Right atrium auricular region (tissue), 2 donors: ENCODE measurements around the gene CAPNS1. TPM values are rescaled to one million over a fixed set of nuclear protein-coding genes. Genes with fewer than 3 reads are reported as not detected.
"Not testable (repeated sequence)": the region's sequence is repeated elsewhere in the genome, so short reads cannot be mapped to it uniquely, and the experiment has no call there.

Experiments used
- DNase-seq: peaks from one replicate; pipeline ENCODE4 v3.0.0-alpha.2; 2019; ENCODE audit warnings: low spot score
- H3K27ac ChIP-seq, 2 donors: fragments of 200-600 bp; sonication (generic); 1 replicate in 1 of 2; 2 replicates in 1 of 2; pipeline ENCODE4 v1.5.1; 2016 to 2019
- H3K27me3 ChIP-seq, 2 donors: fragments of 200-600 bp; sonication (generic); one replicate each; pipeline versions ENCODE4 v1.5.1 to v1.6.0; 2017 to 2019
- H3K36me3 ChIP-seq: fragments of 200-600 bp; sonication (generic); one replicate; pipeline ENCODE4 v1.5.1; 2016
- H3K4me1 ChIP-seq, 2 donors: fragments of 200-600 bp; sonication (generic); one replicate each; pipeline versions ENCODE4 v1.5.1 to v1.6.0; 2017 to 2019
- H3K4me3 ChIP-seq, 2 donors: fragments of 200-600 bp; sonication (generic); 1 replicate in 1 of 2; 2 replicates in 1 of 2; pipeline ENCODE4 v1.5.1; 2017 to 2019; ENCODE audit warnings: mild to moderate bottlenecking in 1 of 2, moderate library complexity in 1 of 2
- H3K9me3 ChIP-seq, 2 donors: fragments of 200-600 bp; sonication (generic); one replicate each; pipeline ENCODE4 v1.5.1; 2019
- CTCF ChIP-seq, 2 donors: fragments of 200-600 bp; sonication (generic); IDR thresholded peaks; one replicate each; pipeline ENCODE4 v1.5.1; 2019; ENCODE audit warnings: antibody characterized with exemption in 2 of 2
- total RNA-seq, 2 donors: library from RNA; depleted of rRNA; stranded (reverse); fragments of >200 nt; gene quantifications; one replicate each; pipeline ENCODE4 v1.1.0, GENCODE V29; 2016

The CAPNS1 gene
- total RNA-seq, 2 donors from 2014 or later: 222 to 238 TPM

- no peak overlapping the region for H3K27ac ChIP-seq
- no peak for TF ChIP-seq CTCF (IDR thresholded peaks at IDR 0.05)
- peaks cover 0 to 17% of the 10 kb centered on the region in 2 donors for H3K4me1 ChIP-seq
- no peak overlapping the region for H3K4me3 ChIP-seq
- no peaks in the 10 kb centered on the region for H3K27me3 ChIP-seq
- H3K36me3 ChIP-seq: peaks cover 48% of the 10 kb centered on the region
- no peaks in the 10 kb centered on the region for H3K9me3 ChIP-seq
- no peak for DNase-seq
Observed at GRCh38 chr19:36125557-36125956, 14.3 kb upstream of the CAPNS1 start.

GRCh38 chr19:36128392-36128736 is 11.5 kb upstream of the CAPNS1 start:
- no peaks in the 10 kb centered on the region for H3K27me3 ChIP-seq
- DNase-seq: no peak
- peak overlapping the region; percentile 41 to 54 for H3K4me3 ChIP-seq
- peaks cover 24% of the 10 kb centered on the region for H3K36me3 ChIP-seq
- H3K9me3 ChIP-seq: no peaks in the 10 kb centered on the region
- peaks cover 0 to 21% of the 10 kb centered on the region in 2 donors for H3K4me1 ChIP-seq
- peak overlapping the region; percentile 86 to 98 for H3K27ac ChIP-seq
- no peak for TF ChIP-seq CTCF (IDR thresholded peaks at IDR 0.05)

- not testable (repeated sequence) for DNase-seq, H3K36me3 ChIP-seq, H3K4me3 ChIP-seq, H3K27me3 ChIP-seq, H3K27ac ChIP-seq, H3K9me3 ChIP-seq
- peaks cover 0 to 26% of the 10 kb centered on the region in 2 donors for H3K4me1 ChIP-seq
Observed at GRCh38 chr19:36131221-36131620, 8.6 kb upstream of the CAPNS1 start.

- not testable (repeated sequence) for H3K4me3 ChIP-seq
Observed at GRCh38 chr19:36134867-36135266, 5.0 kb upstream of the CAPNS1 start.

GRCh38 chr19:36136964-36137686 is 2.7 kb upstream of the CAPNS1 start:
- Histone ChIP-seq H3K4me1 (peaks cover 0 to 33% of the 10 kb centered on the region in 2 donors), H3K27ac (peak overlapping the region; percentile 50 to 61), H3K9me3 (no peaks in the 10 kb centered on the region), H3K4me3 (no peak overlapping the region), H3K27me3 (no peaks in the 10 kb centered on the region), H3K36me3 (peaks cover 4% of the 10 kb centered on the region)
- DNase-seq: peak; percentile 70
- TF ChIP-seq CTCF (IDR thresholded peaks at IDR 0.05): no peak

More at GRCh38 chr19:36134867-36135266, 5.0 kb upstream of the CAPNS1 start:
- DNase-seq, H3K9me3 ChIP-seq, H3K27me3 ChIP-seq, H3K27ac ChIP-seq, H3K36me3 ChIP-seq: not testable (repeated sequence)
- H3K4me1 ChIP-seq: peaks cover 0 to 27% of the 10 kb centered on the region in 2 donors

GRCh38 chr19:36139120-36139472 is 770 bp upstream of the CAPNS1 start:
- H3K9me3 ChIP-seq: no peaks in the 10 kb centered on the region
- TF ChIP-seq CTCF (IDR thresholded peaks at IDR 0.05): no peak
- peaks cover 19% of the 10 kb centered on the region for H3K36me3 ChIP-seq
- H3K27ac ChIP-seq: peak overlapping the region; percentile 97 to 100
- no peaks in the 10 kb centered on the region for H3K27me3 ChIP-seq
- DNase-seq: no peak
- H3K4me1 ChIP-seq: peaks cover 0 to 35% of the 10 kb centered on the region in 2 donors
- H3K4me3 ChIP-seq: peak overlapping the region; percentile 80 to 99
